Urinary bladder (tissue), 4 donors: ENCODE measurements around the gene GPR148. TPM values are rescaled to one million over a fixed set of nuclear protein-coding genes. Genes with fewer than 3 reads are reported as not detected.
"Not testable (repeated sequence)": the region's sequence is repeated elsewhere in the genome, so short reads cannot be mapped to it uniquely, and the experiment has no call there.

Experiments used
- DNase-seq: peaks from one replicate; pipeline ENCODE4 v3.0.0-alpha.2; 2015; ENCODE audit errors: extremely low spot score
- H3K27ac ChIP-seq: one replicate; pipeline ENCODE4 v1.5.1; 2013; ENCODE audit warnings: low read depth, mild to moderate bottlenecking, moderate library complexity
- H3K36me3 ChIP-seq: one replicate; pipeline ENCODE4 v1.6.1; 2013; ENCODE audit warnings: mild to moderate bottlenecking, moderate library complexity; ENCODE audit not compliant: insufficient read depth
- H3K4me1 ChIP-seq: one replicate; pipeline ENCODE4 v1.6.1; 2013; ENCODE audit warnings: mild to moderate bottlenecking, moderate library complexity; ENCODE audit not compliant: insufficient read depth
- H3K4me3 ChIP-seq: one replicate; pipeline ENCODE4 v1.5.1; 2013; ENCODE audit warnings: low read depth, low read length
- WGBS: extraction: QIAGEN DNeasy Blood & Tissue Kit; methylation state at CpG from one replicate; pipeline ENCODE4 v1.1.7; 2013; 5-methylcytosine and 5-hydroxymethylcytosine counted together
- polyA plus RNA-seq: library from polyadenylated mRNA; stranded (reverse); fragments of 200-250 nt; gene quantifications from one replicate; pipeline ENCODE4 v1.2.3, GENCODE V29; 2013
- total RNA-seq: library from RNA; depleted of rRNA; stranded (reverse); fragments of >200 nt; gene quantifications from one replicate; pipeline ENCODE4 v1.2.3, GENCODE V29; 2014
- donor health status: healthy with polysubstance abuse.
- donor health status: healthy.

GPR148 gene
- total and polyA plus RNA-seq, 2 donors: not detected

DNA sequence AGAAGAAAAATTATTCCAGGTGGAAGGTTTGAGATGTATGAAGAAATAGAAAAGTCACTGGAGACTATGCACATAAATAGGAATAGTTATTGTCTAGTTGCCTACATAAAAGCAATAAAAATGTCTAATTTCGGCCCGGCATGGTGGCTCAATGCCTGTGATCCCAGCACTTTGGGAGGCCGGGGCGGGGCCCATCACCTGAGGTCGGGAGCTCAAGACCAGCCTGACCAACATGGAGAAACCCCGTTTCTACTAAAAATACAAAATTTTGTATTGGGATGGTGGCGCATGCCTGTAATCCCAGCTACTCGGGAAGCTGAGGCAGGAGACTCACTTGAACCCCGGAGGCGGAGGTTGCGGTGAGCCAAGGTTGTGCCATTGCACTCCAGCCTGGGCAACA, 3.4 kb downstream of the GPR148 start:
- 87% methylated on average over 11 of the region's 11 CpGs for WGBS
- not testable (repeated sequence) for H3K4me3 ChIP-seq, DNase-seq, H3K4me1 ChIP-seq, H3K36me3 ChIP-seq, H3K27ac ChIP-seq

DNA sequence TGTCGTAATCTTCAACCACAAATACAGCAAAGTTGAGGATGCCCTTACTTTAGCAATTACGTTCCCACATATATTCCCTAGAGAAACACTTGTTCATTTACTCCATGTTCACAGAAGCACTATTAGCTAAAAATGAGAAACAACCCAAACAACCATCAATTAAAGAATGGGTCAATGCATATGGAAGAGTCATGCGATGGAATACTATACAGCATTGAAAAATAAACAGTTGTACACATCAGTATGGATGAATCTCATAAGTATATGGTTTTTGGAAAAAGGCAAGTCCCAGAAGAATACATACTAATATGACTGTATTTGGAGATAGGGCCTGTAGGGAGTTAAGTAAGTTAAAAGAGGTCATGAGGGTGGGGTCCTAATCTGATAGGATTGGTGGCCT, 6.3 kb downstream of the GPR148 start:
- no peak for DNase-seq
- WGBS: 95% methylated on average over 3 of the region's 3 CpGs
- no peaks in the 10 kb centered on the region for H3K4me1 ChIP-seq
- no peak overlapping the region for H3K27ac ChIP-seq
- H3K36me3 ChIP-seq: no peaks in the 10 kb centered on the region
- no peak overlapping the region for H3K4me3 ChIP-seq

DNA sequence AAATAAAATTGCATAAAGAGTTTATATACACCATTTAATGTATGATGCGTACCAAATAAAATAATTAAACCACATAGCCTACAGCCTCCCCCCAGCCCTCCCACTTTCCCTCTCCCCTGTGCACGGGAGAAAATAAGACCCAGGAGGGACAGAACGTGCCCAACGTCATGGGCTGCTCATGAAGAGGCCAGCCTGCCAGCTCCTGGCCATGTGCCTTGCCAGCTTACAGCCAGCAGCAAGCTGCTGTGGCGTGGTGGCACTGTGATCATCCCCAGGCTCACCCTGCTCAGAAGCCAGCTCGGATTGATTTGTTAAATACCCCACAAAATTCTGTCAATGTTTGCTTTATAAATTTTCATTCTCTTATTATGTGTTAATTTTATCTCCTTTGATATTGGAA, 7.6 kb downstream of the GPR148 start:
- 74% methylated on average over 6 of the region's 6 CpGs for WGBS
- no peak for DNase-seq
- no peaks in the 10 kb centered on the region for H3K36me3 ChIP-seq
- no peaks in the 10 kb centered on the region for H3K4me1 ChIP-seq
- H3K4me3 ChIP-seq: no peak overlapping the region
- H3K27ac ChIP-seq: no peak overlapping the region

DNA sequence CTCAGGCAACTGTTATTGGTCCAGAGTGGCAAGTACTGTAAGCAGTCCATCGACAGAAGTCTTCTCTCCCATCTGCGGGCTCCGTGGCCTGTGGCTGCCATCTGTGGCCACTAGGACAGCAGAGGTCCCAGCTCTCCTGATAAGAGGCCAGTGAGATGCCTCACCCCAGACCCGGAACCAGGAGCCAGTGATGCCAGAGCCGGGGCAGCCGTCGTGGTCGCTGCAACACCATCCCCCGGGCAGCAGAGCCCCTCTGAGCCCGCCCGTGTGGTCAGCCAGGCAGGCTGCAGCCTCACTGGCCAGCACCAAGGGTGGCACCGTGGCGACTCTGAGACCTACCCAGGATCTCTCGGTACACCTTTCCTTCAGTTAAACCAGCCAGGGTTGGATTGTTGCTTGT, 8.7 kb downstream of the GPR148 start:
- H3K4me1 ChIP-seq: no peaks in the 10 kb centered on the region
- 88% methylated on average over 14 of the region's 14 CpGs for WGBS
- H3K36me3 ChIP-seq: no peaks in the 10 kb centered on the region
- no peak overlapping the region for H3K27ac ChIP-seq
- DNase-seq: no peak
- no peak overlapping the region for H3K4me3 ChIP-seq

DNA sequence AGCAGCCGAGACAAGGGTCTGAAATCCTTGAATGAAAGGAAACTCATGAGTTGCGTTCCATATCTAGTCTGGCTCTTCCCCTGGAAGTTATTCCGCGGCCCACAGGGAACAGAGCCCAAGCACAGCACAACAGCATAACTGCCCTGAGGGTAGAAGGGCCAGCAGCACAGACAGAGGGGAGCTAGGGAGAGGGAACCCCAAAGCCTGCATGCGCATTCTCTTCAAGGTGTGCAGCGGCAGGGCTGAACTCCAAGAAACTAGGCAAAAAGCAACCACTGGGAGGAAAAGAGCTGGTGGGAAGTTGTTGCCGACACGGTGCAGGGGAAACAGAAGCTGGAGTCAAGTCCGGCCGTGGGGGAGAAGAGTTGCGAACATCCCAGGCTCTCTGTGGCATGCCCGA, 11.8 kb downstream of the GPR148 start:
- H3K4me1 ChIP-seq: no peaks in the 10 kb centered on the region
- WGBS: 74% methylated on average over 12 of the region's 12 CpGs
- H3K36me3 ChIP-seq: no peaks in the 10 kb centered on the region
- no peak overlapping the region for H3K27ac ChIP-seq
- no peak for DNase-seq
- H3K4me3 ChIP-seq: no peak overlapping the region

DNA sequence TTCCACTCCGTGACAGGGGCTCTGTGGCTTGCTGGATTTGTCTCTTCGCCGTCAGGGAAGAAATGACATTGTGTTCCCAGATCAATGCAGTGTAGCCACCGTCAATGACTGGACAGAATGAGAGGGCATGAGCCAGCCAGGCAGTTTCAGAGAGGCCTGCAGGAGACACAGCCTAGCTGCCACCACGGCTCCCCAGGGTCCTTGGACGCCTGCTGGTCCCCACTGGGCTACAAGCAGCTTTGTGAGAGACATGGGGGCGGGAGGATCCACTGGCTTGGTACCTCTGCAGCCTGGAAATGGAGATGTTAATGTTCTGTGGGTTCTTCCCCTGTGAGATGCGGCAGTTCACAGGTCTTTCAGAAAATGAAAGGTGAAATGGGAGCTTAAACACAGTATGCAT, 14.4 kb downstream of the GPR148 start:
- 78% methylated on average over 8 of the region's 8 CpGs for WGBS
- no peaks in the 10 kb centered on the region for H3K4me1 ChIP-seq
- no peak overlapping the region for H3K27ac ChIP-seq
- no peak for DNase-seq
- H3K4me3 ChIP-seq: no peak overlapping the region
- H3K36me3 ChIP-seq: no peaks in the 10 kb centered on the region

DNA sequence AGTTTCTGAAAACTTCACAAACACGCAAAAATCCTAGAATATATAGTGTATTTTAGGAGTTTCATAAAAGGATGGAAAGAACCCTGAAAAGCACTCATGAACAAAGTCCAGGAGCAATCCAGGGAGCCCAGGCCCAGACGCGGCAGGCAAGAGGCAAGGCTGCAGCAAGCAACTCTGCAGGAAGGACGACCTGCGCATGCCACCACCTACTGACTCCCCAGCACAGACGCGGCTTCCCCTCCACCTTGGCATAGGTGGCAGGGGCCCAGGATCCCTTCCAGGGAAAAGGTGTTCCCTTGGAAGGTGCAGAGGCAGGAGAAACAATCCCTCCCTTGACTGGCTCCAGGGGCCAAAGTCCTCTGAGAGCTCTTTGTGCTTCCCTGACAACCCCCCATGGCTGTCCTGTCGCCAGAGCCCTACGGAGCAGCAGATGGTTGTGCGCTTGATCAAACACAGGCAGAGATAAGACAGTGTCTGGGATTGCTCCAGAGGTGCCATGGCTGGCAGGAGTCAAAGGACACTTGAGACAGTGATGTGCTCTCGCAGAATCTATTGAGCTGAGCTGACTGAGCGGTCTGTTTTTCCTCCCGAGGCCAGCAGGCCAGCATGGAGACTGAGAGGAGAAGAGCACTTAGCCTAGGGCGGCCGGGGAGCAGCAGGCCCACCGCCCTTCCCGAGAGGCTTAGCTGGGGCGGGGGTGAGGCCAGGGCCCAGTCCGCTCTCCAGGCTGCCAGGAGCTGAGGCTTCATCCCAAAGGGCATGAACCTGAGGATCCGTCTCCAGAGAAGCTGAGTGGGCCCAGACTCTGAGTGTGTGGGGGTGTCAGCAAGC, 15.6 kb downstream of the GPR148 start:
- H3K4me1 ChIP-seq: no peaks in the 10 kb centered on the region
- H3K27ac ChIP-seq: no peak overlapping the region
- H3K4me3 ChIP-seq: no peak overlapping the region
- 34% methylated on average over 20 of the region's 20 CpGs for WGBS
- no peaks in the 10 kb centered on the region for H3K36me3 ChIP-seq
- no peak for DNase-seq

DNA sequence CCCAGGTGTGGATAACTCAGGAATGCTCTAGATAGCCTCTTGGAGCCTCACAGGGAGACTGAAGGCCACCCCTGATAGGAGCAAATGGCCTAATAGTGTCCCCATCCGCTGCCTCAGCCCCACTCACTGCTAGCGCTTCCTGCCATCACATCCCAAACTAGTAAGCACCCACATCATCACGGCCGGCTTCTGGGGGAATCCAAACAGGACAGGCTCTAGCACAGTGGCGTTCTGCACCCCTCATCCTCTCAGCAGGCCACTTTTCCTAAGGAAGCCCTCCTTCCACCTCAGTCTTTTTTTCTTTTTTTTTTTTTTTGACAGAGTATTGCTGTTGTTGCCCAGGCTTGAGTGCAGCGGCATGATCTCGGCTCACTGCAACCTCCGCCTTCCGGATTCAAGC, 20.2 kb downstream of the GPR148 start:
- Histone ChIP-seq H3K36me3 (no peaks in the 10 kb centered on the region), H3K27ac (no peak overlapping the region), H3K4me1 (no peaks in the 10 kb centered on the region), H3K4me3 (no peak overlapping the region)
- 88% methylated on average over 9 of the region's 9 CpGs for WGBS
- no peak for DNase-seq

DNA sequence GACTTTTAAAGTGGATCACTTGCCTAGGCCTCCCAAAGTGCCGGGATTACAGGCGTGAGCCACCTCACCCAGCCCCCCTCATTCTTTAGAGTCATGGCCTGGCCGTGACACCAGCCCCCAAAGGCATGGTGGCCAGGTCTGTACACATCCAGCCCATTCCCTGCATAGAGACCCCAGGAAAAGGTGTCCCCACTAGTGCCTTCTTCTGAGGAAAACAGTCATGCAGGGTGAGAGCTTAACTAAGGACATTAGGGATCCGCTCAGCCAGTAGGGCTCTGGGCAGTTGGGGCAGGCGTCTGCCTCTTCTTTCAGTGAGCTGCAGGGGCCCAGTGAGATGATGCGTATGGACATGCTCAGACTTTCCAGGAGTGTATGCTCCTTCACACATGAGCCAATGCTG, 20.8 kb downstream of the GPR148 start:
- Histone ChIP-seq H3K4me3 (no peak overlapping the region), H3K4me1 (no peaks in the 10 kb centered on the region), H3K27ac (no peak overlapping the region), H3K36me3 (no peaks in the 10 kb centered on the region)
- WGBS: 70% methylated on average over 6 of the region's 6 CpGs
- no peak for DNase-seq

DNA sequence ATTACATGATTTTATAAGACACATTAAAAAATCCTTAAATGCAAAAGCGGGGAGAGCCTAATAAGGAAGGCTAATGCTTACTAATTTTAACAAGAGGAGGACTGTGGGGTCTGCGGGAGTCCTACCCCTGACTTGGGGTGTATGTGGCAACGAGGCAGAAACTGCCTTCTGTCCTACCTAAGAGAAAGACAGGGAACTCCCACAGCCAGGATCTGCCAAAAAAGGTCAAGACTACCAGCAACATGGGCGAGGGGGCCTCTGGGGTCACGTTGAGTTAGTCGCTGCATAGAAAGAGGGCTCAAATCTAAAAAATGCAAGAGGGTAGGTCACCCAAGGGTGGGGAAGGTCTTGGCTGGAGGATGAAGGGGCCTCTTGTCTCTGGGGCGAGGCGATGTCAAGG, 25.9 kb downstream of the GPR148 start:
- no peak overlapping the region for H3K4me3 ChIP-seq
- 35% methylated on average over 8 of the region's 8 CpGs for WGBS
- H3K4me1 ChIP-seq: no peaks in the 10 kb centered on the region
- H3K36me3 ChIP-seq: no peaks in the 10 kb centered on the region
- DNase-seq: no peak
- H3K27ac ChIP-seq: no peak overlapping the region

DNA sequence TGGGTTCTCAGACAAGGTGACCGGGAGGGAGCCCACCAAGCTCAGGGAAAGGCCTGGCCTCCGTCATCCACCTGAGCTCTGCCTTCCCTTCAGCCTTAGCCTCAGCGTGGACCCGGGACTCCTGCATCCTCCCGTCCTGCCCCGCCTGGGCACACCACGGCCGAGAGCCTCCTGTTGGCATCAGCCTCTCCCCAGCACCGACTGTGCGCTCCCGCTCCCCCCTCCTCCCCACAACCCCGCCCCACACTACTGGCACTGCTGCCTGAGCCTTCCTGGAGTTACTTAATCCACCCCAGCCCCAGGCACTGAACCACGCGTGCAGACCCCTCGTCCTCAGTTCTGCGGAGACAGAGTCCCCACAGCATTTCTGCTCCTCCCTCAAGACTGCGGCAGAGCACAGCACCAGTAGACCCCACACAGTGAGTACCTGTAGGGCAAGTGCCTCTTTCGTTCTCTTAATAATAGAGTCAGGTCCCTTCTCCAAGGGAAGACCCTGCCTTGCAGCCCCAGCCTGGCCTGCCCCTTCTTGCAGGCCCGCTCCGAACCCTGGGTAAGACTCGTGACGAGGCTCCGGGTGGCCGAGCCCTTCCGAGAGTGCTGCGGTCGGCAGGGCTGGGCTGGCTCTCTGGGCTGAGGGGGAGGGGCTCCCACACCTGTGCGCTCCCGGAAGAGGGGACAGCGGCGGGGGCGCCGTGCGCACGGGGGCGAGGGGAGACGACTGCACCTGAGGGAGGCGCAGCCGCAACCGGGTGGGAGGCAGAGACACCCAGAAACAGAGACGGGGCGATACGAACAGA, 26.6 kb downstream of the GPR148 start, which contains the start of gene AMER3:
Gene AMER3 (plus strand): TSS at position 285 of the 797 bp plus-strand sequence. CDS start 6,533 bp downstream, outside the sequence.
- 2% methylated on average over 43 of the region's 43 CpGs for WGBS
- Histone ChIP-seq H3K4me1 (no peaks in the 10 kb centered on the region), H3K27ac (no peak within 1 kb of the TSS), H3K36me3 (no peaks in the 10 kb centered on the region), H3K4me3 (peak within 1 kb of the TSS; percentile 39)
- DNase-seq: no peak

DNA sequence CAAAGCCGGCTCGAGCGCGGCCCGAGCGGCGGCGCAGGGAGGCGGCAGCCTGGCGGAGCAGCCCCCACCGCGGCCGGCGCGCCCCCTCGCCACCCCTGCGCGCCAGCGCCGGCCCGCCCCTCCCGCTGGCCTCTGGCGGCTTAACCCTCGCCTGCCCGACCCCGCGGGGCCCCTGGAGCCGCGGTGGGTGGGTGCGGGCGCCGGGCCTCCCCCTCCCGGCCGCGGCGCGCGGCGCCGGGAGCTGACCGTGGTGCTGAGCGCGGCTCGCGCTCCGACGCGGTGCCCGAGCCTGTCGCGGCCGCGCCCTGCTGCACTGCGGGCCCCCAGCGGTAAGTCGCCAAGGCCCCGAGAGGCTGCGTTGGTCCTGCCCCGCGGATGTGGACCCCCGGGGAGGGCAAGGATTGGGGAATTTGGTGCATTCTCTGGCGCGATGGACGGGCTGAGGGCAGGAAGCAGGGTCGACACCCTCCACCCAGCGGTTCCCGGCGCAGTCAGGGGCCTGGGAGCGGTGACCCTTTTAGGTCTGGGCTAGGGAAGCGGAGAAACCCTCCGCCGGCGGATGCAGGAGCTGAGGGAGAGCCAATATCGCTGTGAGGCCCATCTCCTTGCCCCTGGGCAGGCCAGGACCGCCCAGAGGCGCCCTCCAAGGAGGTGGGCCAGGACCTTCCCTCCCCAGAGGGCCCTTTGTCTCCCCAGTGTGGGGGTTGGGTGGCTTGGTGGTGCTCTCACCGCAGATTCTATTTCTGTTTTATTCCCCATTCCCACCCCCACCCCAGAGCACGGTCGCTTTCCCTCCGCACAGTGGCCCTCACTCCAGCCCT, 27.4 kb downstream of the GPR148 start:
- H3K27ac ChIP-seq: no peak overlapping the region
- peak overlapping the region; percentile 39 for H3K4me3 ChIP-seq
- 1% methylated on average over 80 of the region's 80 CpGs for WGBS
- no peaks in the 10 kb centered on the region for H3K36me3 ChIP-seq
- no peak for DNase-seq
- no peaks in the 10 kb centered on the region for H3K4me1 ChIP-seq

DNA sequence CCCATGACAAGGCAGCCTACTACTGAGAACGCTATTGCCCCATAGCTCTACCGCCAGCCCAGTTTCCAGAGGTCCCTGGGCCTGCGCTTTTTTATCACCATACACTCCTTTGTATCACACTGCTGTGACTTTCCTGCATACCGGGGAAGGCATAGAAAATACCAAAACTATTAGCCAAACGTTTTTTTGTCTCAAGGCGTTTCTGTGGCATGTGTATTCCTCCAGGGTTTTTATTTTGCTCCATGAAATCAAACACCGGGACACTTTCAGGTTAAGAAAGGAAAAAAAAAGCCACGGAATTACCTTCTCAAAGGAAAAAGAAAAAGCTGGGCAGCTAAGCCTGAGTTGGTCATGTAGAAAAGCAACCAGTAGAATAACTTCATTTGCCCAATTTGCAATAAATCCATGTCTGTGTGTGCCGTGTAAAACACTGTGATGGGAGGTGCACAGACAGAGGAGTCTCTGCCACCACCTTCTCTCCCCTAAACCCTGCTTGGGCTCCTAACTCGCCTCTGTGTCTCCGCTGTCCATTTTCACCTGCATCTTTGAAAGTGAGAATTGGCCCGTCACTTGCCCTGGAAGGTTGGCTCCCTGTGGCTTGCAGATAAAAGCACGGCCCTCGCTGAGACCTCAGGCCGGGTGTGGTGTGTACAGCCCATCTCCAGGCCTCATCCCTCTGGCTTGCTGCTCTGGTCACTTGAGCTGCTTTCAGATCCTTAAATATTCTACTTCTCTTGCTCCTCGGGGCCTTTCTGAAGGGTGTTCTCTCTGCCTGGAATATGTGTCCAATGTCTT, 28.2 kb downstream of the GPR148 start:
- WGBS: 37% methylated on average over 16 of the region's 16 CpGs
- H3K36me3 ChIP-seq: no peaks in the 10 kb centered on the region
- no peaks in the 10 kb centered on the region for H3K4me1 ChIP-seq
- H3K27ac ChIP-seq: no peak overlapping the region
- H3K4me3 ChIP-seq: no peak overlapping the region
- DNase-seq: no peak
